Karpas-422 (cell line): ENCODE results near the gene KAZN. TPM values are rescaled to one million over a fixed set of nuclear protein-coding genes. Genes with fewer than 3 reads are reported as not detected.

Source experiments
- DNase-seq: peaks from one replicate; pipeline ENCODE4 v3.0.0-alpha.2; 2015
- H2AFZ ChIP-seq: fragments of 200-600 bp; sonication (generic); 2 replicates; pipeline ENCODE4 v1.6.1; 2014; ENCODE audit warnings: antibody characterized with exemption, low read length, mixed read lengths
- H3K27ac ChIP-seq: fragments of 200-600 bp; sonication (generic); 2 replicates; pipeline ENCODE4 v1.5.1; 2014; ENCODE audit warnings: mild to moderate bottlenecking, low read length, moderate library complexity
- H3K27me3 ChIP-seq: fragments of 200-600 bp; sonication (generic); 2 replicates; pipeline ENCODE4 v1.6.1; 2014; ENCODE audit warnings: low read length, mixed read lengths
- H3K36me3 ChIP-seq: fragments of 200-600 bp; sonication (generic); 2 replicates; pipeline ENCODE4 v1.6.1; 2014; ENCODE audit warnings: low read length, mixed read lengths; ENCODE audit not compliant: insufficient read depth
- H3K4me1 ChIP-seq: fragments of 200-600 bp; sonication (generic); 2 replicates; pipeline ENCODE4 v1.6.1; 2014; ENCODE audit warnings: mild to moderate bottlenecking, low read length, mixed read lengths
- H3K4me2 ChIP-seq: fragments of 200-600 bp; sonication (generic); 2 replicates; pipeline ENCODE4 v1.6.1; 2014; ENCODE audit warnings: low read length, low read depth, mild to moderate bottlenecking; ENCODE audit not compliant: poor library complexity, severe bottlenecking
- H3K4me3 ChIP-seq: fragments of 200-600 bp; sonication (generic); 2 replicates; pipeline ENCODE4 v1.5.1; 2014; ENCODE audit warnings: mild to moderate bottlenecking, antibody characterized with exemption, low read length, mixed read lengths
- H3K79me2 ChIP-seq: fragments of 200-600 bp; sonication (generic); 2 replicates; pipeline ENCODE4 v1.6.1; 2014; ENCODE audit warnings: mild to moderate bottlenecking, low read length, mixed read lengths
- H3K9ac ChIP-seq: fragments of 200-600 bp; sonication (generic); 2 replicates; pipeline ENCODE4 v1.6.0; 2014; ENCODE audit warnings: low read length
- H3K9me2 ChIP-seq: fragments of 200-600 bp; sonication (generic), shearing (Covaris generic); replicated peaks from 2 replicates; pipeline ENCODE4 v1.6.0; 2014; ENCODE audit warnings: mild to moderate bottlenecking, low read length, moderate library complexity; ENCODE audit not compliant: insufficient read depth
- H3K9me3 ChIP-seq: fragments of 300-700, 200-600 bp; sonication (generic); 2 replicates; pipeline ENCODE4 v1.6.1; 2014; ENCODE audit warnings: low read length, mixed read lengths
- H4K20me1 ChIP-seq: fragments of 200-600 bp; sonication (generic); 2 replicates; pipeline ENCODE4 v1.6.1; 2014; ENCODE audit warnings: mild to moderate bottlenecking, antibody characterized with exemption, low read length, low read depth; ENCODE audit not compliant: insufficient read depth
- total RNA-seq: library from RNA; depleted of rRNA; stranded (reverse); fragments of >200 nt; shearing (Covaris generic); gene quantifications from 2 replicates; pipeline ENCODE4 v1.2.3, GENCODE V29; 2014; ENCODE audit warnings: low replicate concordance

KAZN gene
- total RNA-seq, 1 experiment from 2014 or later = not detected

- Histone ChIP-seq H3K27me3 (no peaks in the 10 kb centered on the region), H3K9me3 (no peaks in the 10 kb centered on the region), H3K4me3 (no peak overlapping the region), H3K4me2 (no peak overlapping the region), H4K20me1 (no peaks in the 10 kb centered on the region), H3K27ac (no peak overlapping the region), H3K4me1 (no peaks in the 10 kb centered on the region), H3K9me2 (no peaks in the 10 kb centered on the region), H3K36me3 (no peaks in the 10 kb centered on the region), H3K79me2 (no peaks in the 10 kb centered on the region), H3K9ac (no peak overlapping the region), H2AFZ (no peak overlapping the region)
- no peak for DNase-seq
These were observed 464.9 kb downstream of the KAZN start for GRCh38 chr1:15063346-15063745.

- no peak overlapping the region for H3K4me2 ChIP-seq
- no peaks in the 10 kb centered on the region for H3K9me2 ChIP-seq
- H2AFZ ChIP-seq = no peak overlapping the region
- H3K9ac ChIP-seq = no peak overlapping the region
- no peaks in the 10 kb centered on the region for H3K9me3 ChIP-seq
- no peaks in the 10 kb centered on the region for H3K36me3 ChIP-seq
- no peak for DNase-seq
- no peaks in the 10 kb centered on the region for H3K79me2 ChIP-seq
- no peaks in the 10 kb centered on the region for H3K4me1 ChIP-seq
- H3K27me3 ChIP-seq = no peaks in the 10 kb centered on the region
- no peak overlapping the region for H3K27ac ChIP-seq
- H4K20me1 ChIP-seq = no peaks in the 10 kb centered on the region
- H3K4me3 ChIP-seq = no peak overlapping the region
These were observed 465.3 kb downstream of the KAZN start for GRCh38 chr1:15063783-15064182.

GRCh38 chr1:15064217-15064929 is 465.9 kb downstream of the KAZN start:
- Histone ChIP-seq H3K9me2 (no peaks in the 10 kb centered on the region), H2AFZ (no peak overlapping the region), H3K4me1 (no peaks in the 10 kb centered on the region), H3K9ac (no peak overlapping the region), H3K36me3 (no peaks in the 10 kb centered on the region), H4K20me1 (no peaks in the 10 kb centered on the region), H3K27ac (no peak overlapping the region), H3K27me3 (no peaks in the 10 kb centered on the region), H3K79me2 (no peaks in the 10 kb centered on the region), H3K4me2 (no peak overlapping the region), H3K9me3 (no peaks in the 10 kb centered on the region), H3K4me3 (no peak overlapping the region)
- DNase-seq = no peak

- H3K36me3 ChIP-seq = no peaks in the 10 kb centered on the region
- H3K9me2 ChIP-seq = no peaks in the 10 kb centered on the region
- H3K79me2 ChIP-seq = no peaks in the 10 kb centered on the region
- H4K20me1 ChIP-seq = no peaks in the 10 kb centered on the region
- H3K9me3 ChIP-seq = no peaks in the 10 kb centered on the region
- no peak overlapping the region for H3K4me2 ChIP-seq
- H3K4me3 ChIP-seq = no peak overlapping the region
- no peak overlapping the region for H3K9ac ChIP-seq
- no peak for DNase-seq
- H2AFZ ChIP-seq = no peak overlapping the region
- H3K27me3 ChIP-seq = no peaks in the 10 kb centered on the region
- H3K4me1 ChIP-seq = no peaks in the 10 kb centered on the region
- no peak overlapping the region for H3K27ac ChIP-seq
These were observed 466.8 kb downstream of the KAZN start for GRCh38 chr1:15065291-15065690.

- no peak overlapping the region for H2AFZ ChIP-seq
- H3K36me3 ChIP-seq = no peaks in the 10 kb centered on the region
- no peaks in the 10 kb centered on the region for H3K79me2 ChIP-seq
- H3K9ac ChIP-seq = no peak overlapping the region
- H3K9me3 ChIP-seq = no peaks in the 10 kb centered on the region
- no peaks in the 10 kb centered on the region for H4K20me1 ChIP-seq
- H3K27ac ChIP-seq = no peak overlapping the region
- H3K9me2 ChIP-seq = no peaks in the 10 kb centered on the region
- H3K4me1 ChIP-seq = no peaks in the 10 kb centered on the region
- H3K27me3 ChIP-seq = no peaks in the 10 kb centered on the region
- no peak overlapping the region for H3K4me2 ChIP-seq
- no peak for DNase-seq
- no peak overlapping the region for H3K4me3 ChIP-seq
These were observed 467.3 kb downstream of the KAZN start for GRCh38 chr1:15065736-15066135.

- Histone ChIP-seq H3K4me1 (no peaks in the 10 kb centered on the region), H3K36me3 (no peaks in the 10 kb centered on the region), H2AFZ (no peak overlapping the region), H3K9me2 (no peaks in the 10 kb centered on the region), H3K4me3 (no peak overlapping the region), H3K4me2 (no peak overlapping the region), H3K79me2 (no peaks in the 10 kb centered on the region), H3K27ac (no peak overlapping the region), H3K9me3 (no peaks in the 10 kb centered on the region), H4K20me1 (no peaks in the 10 kb centered on the region), H3K27me3 (no peaks in the 10 kb centered on the region), H3K9ac (no peak overlapping the region)
- DNase-seq = no peak
These were observed 467.7 kb downstream of the KAZN start for GRCh38 chr1:15066191-15066590.

GRCh38 chr1:15067148-15067547 is 468.7 kb downstream of the KAZN start:
- Histone ChIP-seq H3K27me3 (no peaks in the 10 kb centered on the region), H3K9me3 (no peaks in the 10 kb centered on the region), H3K9ac (no peak overlapping the region), H3K36me3 (no peaks in the 10 kb centered on the region), H3K27ac (no peak overlapping the region), H3K9me2 (no peaks in the 10 kb centered on the region), H3K4me2 (no peak overlapping the region), H3K79me2 (no peaks in the 10 kb centered on the region), H3K4me1 (no peaks in the 10 kb centered on the region), H3K4me3 (no peak overlapping the region), H2AFZ (no peak overlapping the region), H4K20me1 (no peaks in the 10 kb centered on the region)
- no peak for DNase-seq

- H3K4me2 ChIP-seq = no peak overlapping the region
- no peak overlapping the region for H3K4me3 ChIP-seq
- no peak for DNase-seq
- no peaks in the 10 kb centered on the region for H3K4me1 ChIP-seq
- H2AFZ ChIP-seq = no peak overlapping the region
- H3K79me2 ChIP-seq = no peaks in the 10 kb centered on the region
- H3K27ac ChIP-seq = no peak overlapping the region
- no peaks in the 10 kb centered on the region for H4K20me1 ChIP-seq
- H3K36me3 ChIP-seq = no peaks in the 10 kb centered on the region
- no peaks in the 10 kb centered on the region for H3K9me2 ChIP-seq
- no peaks in the 10 kb centered on the region for H3K27me3 ChIP-seq
- no peak overlapping the region for H3K9ac ChIP-seq
- H3K9me3 ChIP-seq = no peaks in the 10 kb centered on the region
These were observed 469.7 kb downstream of the KAZN start for GRCh38 chr1:15068152-15068551.
